Natural killer cell (primary cell): Measurements from ENCODE around the gene RNF13. TPM values are rescaled to one million over a fixed set of nuclear protein-coding genes. Genes with fewer than 3 reads are reported as not detected.
"Not testable (repeated sequence)": the region's sequence is repeated elsewhere in the genome, so short reads cannot be mapped to it uniquely, and the experiment has no call there.

Experiments
- ATAC-seq, 3 donors: fragments of 150-1000 bp in 2 of 3; fragments of 200-7000 bp in 1 of 3; cut with Tn5 transposase; 1 replicate in 1 of 3; 2 replicates in 2 of 3; pipeline ENCODE4 v1.10.0; 2021; ENCODE audit warnings: mild to moderate bottlenecking in 2 of 3, moderate library complexity in 2 of 3
- DNase-seq, 2 donors: peaks; one replicate each; pipeline versions ENCODE4 v3.0.0 to v3.0.0-alpha.2; 2013 to 2021; ENCODE audit warnings: mixed read lengths in 1 of 2
- H3K27ac ChIP-seq: one replicate; pipeline ENCODE4 v1.5.1; 2013; ENCODE audit warnings: mild to moderate bottlenecking, low read length
- H3K27me3 ChIP-seq: one replicate; pipeline ENCODE4 v1.6.1; 2013; ENCODE audit warnings: low read length; ENCODE audit not compliant: control insufficient read depth, insufficient read depth
- H3K36me3 ChIP-seq: one replicate; pipeline ENCODE4 v1.6.1; 2013; ENCODE audit warnings: low read length; ENCODE audit not compliant: control insufficient read depth, insufficient read depth
- H3K4me1 ChIP-seq: one replicate; pipeline ENCODE4 v1.6.1; 2013; ENCODE audit warnings: low read length; ENCODE audit not compliant: control insufficient read depth, insufficient read depth
- H3K4me3 ChIP-seq: one replicate; pipeline ENCODE4 v1.5.1; 2013; ENCODE audit warnings: low read length
- H3K9me3 ChIP-seq: one replicate; pipeline ENCODE4 v1.6.1; 2013; ENCODE audit warnings: low read length; ENCODE audit not compliant: control insufficient read depth, insufficient read depth
- H3K27ac Mint-ChIP-seq, 2 donors: one replicate each; pipeline ENCODE4 v1.8.0; 2022; ENCODE audit warnings: mild to moderate bottlenecking in 2 of 2, mixed read lengths in 2 of 2, moderate library complexity in 1 of 2
- H3K27me3 Mint-ChIP-seq, 2 donors: one replicate each; pipeline ENCODE4 v1.8.0; 2022; ENCODE audit warnings: low read depth in 2 of 2, mixed read lengths in 2 of 2
- H3K36me3 Mint-ChIP-seq: one replicate; pipeline ENCODE4 v1.8.0; 2022; ENCODE audit warnings: mixed read lengths
- H3K4me1 Mint-ChIP-seq, 2 donors: one replicate each; pipeline ENCODE4 v1.8.0; 2022; ENCODE audit warnings: mixed read lengths in 2 of 2
- H3K4me3 Mint-ChIP-seq: one replicate; pipeline ENCODE4 v1.8.0; 2022; ENCODE audit warnings: mild to moderate bottlenecking, moderate library complexity, mixed read lengths
- H3K9me3 Mint-ChIP-seq, 2 donors: one replicate each; pipeline ENCODE4 v1.8.0; 2022; ENCODE audit warnings: mixed read lengths in 2 of 2
- CTCF ChIP-seq: fragments of 200-600 bp; IDR thresholded peaks from one replicate; pipeline ENCODE4 v1.8.0; 2022; ENCODE audit warnings: antibody characterized with exemption
- WGBS: methylation state at CpG from one replicate; pipeline ENCODE4 v1.1.7; 2013; ENCODE audit warnings: missing lambda C conversion rate; ENCODE audit not compliant: insufficient coverage; 5-methylcytosine and 5-hydroxymethylcytosine counted together
- intact Hi-C: fragments of 100-400 bp; cut with micrococcal nuclease; formaldehyde crosslinking; loops from one replicate; pipeline ENCODE4 v1.14.2; 2022
- total RNA-seq, 4 donors: library from RNA; stranded (reverse); fragments of 120-200 nt in 1 of 4; gene quantifications; one replicate each; pipeline versions ENCODE4 v1.2.3 to v1.2.4, GENCODE V29; 2013 to 2022

The RNF13 gene
- total RNA-seq, 3 donors from 2014 or later (not counting 1 experiment from before 2014, with no cell fraction given) = 57.4 to 69.7 (median 66.6) TPM

DNA sequence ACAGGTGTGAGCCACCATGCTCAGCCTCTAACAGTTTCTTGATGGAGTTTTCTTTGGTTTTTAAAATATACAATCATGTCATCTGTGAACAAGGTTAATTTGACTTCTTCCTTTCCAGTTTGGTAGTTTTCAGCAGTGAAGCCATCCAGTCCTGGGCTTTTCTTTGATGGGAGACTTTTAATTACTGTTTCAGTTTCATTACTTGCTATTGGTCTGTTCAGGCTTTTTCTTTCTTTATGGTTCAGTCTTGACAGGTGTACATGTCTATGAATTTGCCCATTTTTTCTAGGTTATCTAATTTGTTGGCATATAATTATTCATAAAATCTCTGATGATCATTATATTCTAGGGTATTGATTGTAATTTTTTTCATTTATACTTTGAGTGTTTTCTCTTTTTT is 120.8 kb downstream of the RNF13 start:
- no peaks in the 10 kb centered on the region for H3K4me1 ChIP-seq
- Mint-ChIP-seq H3K9me3 (no peaks in the 10 kb centered on the region), H3K4me3 (no peak overlapping the region), H3K27ac (peak overlapping the region; percentile 15 to 35), H3K27me3 (no peaks in the 10 kb centered on the region), H3K4me1 (peaks cover 33 to 45% of the 10 kb centered on the region in 2 donors), H3K36me3 (no peaks in the 10 kb centered on the region)
- TF ChIP-seq CTCF = no peak
- no peaks in the 10 kb centered on the region for H3K27me3 ChIP-seq
- intact Hi-C loops = no loop called here
- no peak overlapping the region for H3K27ac ChIP-seq
- H3K9me3 ChIP-seq = no peaks in the 10 kb centered on the region
- H3K4me3 ChIP-seq = no peak overlapping the region
- no peak for ATAC-seq
- peaks cover 2% of the 10 kb centered on the region for H3K36me3 ChIP-seq
- DNase-seq = no peak

DNA sequence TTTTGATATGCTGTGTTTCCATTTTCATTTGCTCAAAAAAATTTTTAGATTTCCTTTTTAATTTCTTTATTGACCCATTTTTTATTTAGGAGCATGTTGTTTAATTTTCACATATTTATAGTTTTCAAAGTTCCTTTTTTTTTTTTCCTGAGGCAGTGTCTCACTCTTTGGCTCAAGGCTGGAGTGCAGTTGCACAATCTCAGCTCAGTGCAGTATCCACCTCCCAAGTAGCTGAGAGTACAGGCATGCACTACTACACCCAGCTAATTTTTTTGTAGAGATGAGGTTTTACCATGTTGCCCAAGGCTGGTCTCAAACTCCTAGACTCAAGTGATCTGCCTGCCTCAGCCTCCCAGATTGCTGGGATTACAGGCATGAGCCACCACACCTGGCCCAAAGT is 121.5 kb downstream of the RNF13 start:
- no peak for TF ChIP-seq CTCF
- DNase-seq (no peak), ATAC-seq (no peak)
- Histone ChIP-seq H3K27ac (no peak overlapping the region), H3K4me1 (no peaks in the 10 kb centered on the region), H3K27me3 (no peaks in the 10 kb centered on the region), H3K9me3 (no peaks in the 10 kb centered on the region), H3K36me3 (peaks cover 2% of the 10 kb centered on the region), H3K4me3 (no peak overlapping the region)
- Mint-ChIP-seq H3K27me3 (no peaks in the 10 kb centered on the region), H3K27ac (peak overlapping the region in 1 of 2 donors; percentile 15), H3K9me3 (no peaks in the 10 kb centered on the region), H3K4me1 (peaks cover 38 to 47% of the 10 kb centered on the region in 2 donors), H3K4me3 (no peak overlapping the region), H3K36me3 (no peaks in the 10 kb centered on the region)
- intact Hi-C loops = no loop called here

GRCh38 chr3:149936812-149937230 is 123.8 kb downstream of the RNF13 start:
- ATAC-seq = peak; percentile 42 to 66 (median 60)
- no peaks in the 10 kb centered on the region for H3K9me3 Mint-ChIP-seq

DNA sequence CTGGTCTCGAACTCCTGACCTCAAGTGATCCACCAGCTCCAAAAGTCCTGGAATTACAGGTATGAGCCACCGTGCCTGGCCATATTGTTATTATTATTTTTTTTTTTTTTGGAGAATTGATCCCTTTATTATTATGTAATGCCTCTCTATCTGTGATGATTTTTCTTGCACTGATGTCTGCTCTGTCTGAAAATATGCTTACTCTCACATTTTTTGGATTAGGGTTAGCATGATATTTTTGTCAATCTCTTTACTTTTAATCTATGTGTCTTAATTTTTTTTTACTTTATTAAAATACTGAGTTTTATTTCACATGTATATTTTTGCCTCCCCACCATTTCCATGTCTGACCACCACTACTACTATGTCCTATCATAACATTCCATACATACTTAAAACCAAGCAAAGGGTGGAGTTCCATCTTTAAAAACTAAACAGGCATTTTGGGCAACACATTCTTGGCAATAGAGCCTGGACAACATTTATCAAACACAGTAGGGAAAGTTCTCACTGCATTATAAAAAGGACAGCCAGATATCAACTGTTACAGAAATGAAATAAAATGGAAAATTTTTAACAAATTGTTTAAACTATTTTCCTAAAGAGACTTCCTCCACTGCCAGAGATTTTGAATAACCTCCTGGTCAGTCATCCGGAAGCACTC is 125.5 kb downstream of the RNF13 start:
- H3K27me3 ChIP-seq, ATAC-seq, H3K27ac ChIP-seq, H3K4me1 ChIP-seq, H3K27ac Mint-ChIP-seq, H3K4me3 ChIP-seq, intact Hi-C loops, H3K27me3 Mint-ChIP-seq, H3K36me3 ChIP-seq, H3K4me3 Mint-ChIP-seq, H3K9me3 ChIP-seq, DNase-seq, H3K36me3 Mint-ChIP-seq, H3K9me3 Mint-ChIP-seq: not testable (repeated sequence)
- WGBS = 100% methylated on average over 2 of the region's 3 CpGs
- peaks cover 39 to 47% of the 10 kb centered on the region in 2 donors for H3K4me1 Mint-ChIP-seq

More at GRCh38 chr3:149936812-149937230, 123.8 kb downstream of the RNF13 start:
- H3K4me3 Mint-ChIP-seq = no peak overlapping the region
- H3K4me1 ChIP-seq = no peaks in the 10 kb centered on the region
- TF ChIP-seq CTCF = peak; percentile 61
- H3K4me3 ChIP-seq = no peak overlapping the region
- peak in 1 of 2 donors; percentile 71 for DNase-seq
- 84% methylated on average over 7 of the region's 7 CpGs for WGBS
- peaks cover 2% of the 10 kb centered on the region for H3K36me3 ChIP-seq
- no peaks in the 10 kb centered on the region for H3K9me3 ChIP-seq
- intact Hi-C loops = no loop called here
- H3K27me3 Mint-ChIP-seq = no peaks in the 10 kb centered on the region
- H3K36me3 Mint-ChIP-seq = no peaks in the 10 kb centered on the region
- H3K27ac Mint-ChIP-seq = no peak overlapping the region
- H3K4me1 Mint-ChIP-seq = peaks cover 33 to 44% of the 10 kb centered on the region in 2 donors
- no peak overlapping the region for H3K27ac ChIP-seq
- no peaks in the 10 kb centered on the region for H3K27me3 ChIP-seq
